ENCODE data around the gene SNX9. TPM values are rescaled to one million over a fixed set of nuclear protein-coding genes. Genes with fewer than 3 reads are reported as not detected.

The SNX9 gene
- total and polyA plus RNA-seq, 2 of the 4 experiments (the other 2 are of a cell fraction), result 35.3 to 41.2 TPM

GRCh38 chr6:157881342-157881741 lies 58.3 kb downstream of the SNX9 start:
- H4K5ac ChIP-seq (ENCODE audit: low read depth, low read length), result no peak overlapping the region
- peaks cover 12% of the 10 kb centered on the region for H3K9me1 ChIP-seq (ENCODE audit: insufficient read depth, low read length)
- no peaks in the 10 kb centered on the region for H3K4me1 ChIP-seq (ENCODE audit: control insufficient read depth, insufficient read depth, low read length)
- H3K23ac ChIP-seq (ENCODE audit: low read depth, low read length), result no peak overlapping the region
- no peaks in the 10 kb centered on the region for H3K27me3 ChIP-seq (ENCODE audit: control insufficient read depth, insufficient read depth, low read length)
- H2BK20ac ChIP-seq (ENCODE audit: low read depth, low read length), result no peak overlapping the region
- DNase-seq (no peak), ATAC-seq (ENCODE audit: low read depth) (no peak)
- H3K79me1 ChIP-seq (ENCODE audit: low read depth in 1 of 2, low read length in 2 of 2), result peaks cover 36 to 62% of the 10 kb centered on the region in 2 experiments
- ChIA-PET POLR2A (ENCODE audit: unreplicated experiment) (no interaction called here), CTCF (no interaction called here)
- H3K9me3 ChIP-seq (ENCODE audit: control insufficient read depth, insufficient read depth, low read length), result no peaks in the 10 kb centered on the region
- H3K9ac ChIP-seq (ENCODE audit: low read depth, low read length), result no peak overlapping the region
- intact Hi-C loops (cut with micrococcal nuclease) (no loop called here), in situ Hi-C loops (cut with MboI; ENCODE audit: low sequenced_read_pairs) (loop anchor here (25.0 kb wide), 1 partner anchor 569 kb away; the partner anchor contains the start of gene TMEM242), dilution Hi-C loops (cut with HindIII; ENCODE audit: low sequenced_read_pairs, unreplicated experiment) (no loop called here)
- no peak overlapping the region for H4K8ac ChIP-seq (ENCODE audit: low read depth in 2 of 2, low read length in 2 of 2)
- H2AFZ ChIP-seq (replicated peaks; ENCODE audit: low read length, poor library complexity), result no peak overlapping the region
- H2AK5ac ChIP-seq (ENCODE audit: low read depth, low read length), result no peak overlapping the region
- H3K14ac ChIP-seq (replicated peaks; ENCODE audit: low read depth, low read length), result no peak overlapping the region
- no peak overlapping the region for H2BK120ac ChIP-seq (ENCODE audit: low read depth, low read length)
- H3K18ac ChIP-seq (ENCODE audit: low read depth, low read length), result no peak overlapping the region
- no peak overlapping the region for H2AK9ac ChIP-seq (replicated peaks; ENCODE audit: low read depth, low read length, poor library complexity)
- H3K36me3 ChIP-seq (ENCODE audit: control insufficient read depth, insufficient read depth, low read length), result peaks cover 32% of the 10 kb centered on the region
- TF ChIP-seq MAFK (IDR thresholded peaks at IDR 0.05; ENCODE audit: low read depth, low read length) (no peak), RAD21 (IDR thresholded peaks at IDR 0.05; ENCODE audit: low read length) (no peak), NFE2L2 (IDR thresholded peaks at IDR 0.05; ENCODE audit: low read depth, low read length) (no peak), ELK1 (IDR thresholded peaks at IDR 0.05; ENCODE audit: borderline replicate concordance, low read depth, low read length) (no peak), RCOR1 (IDR thresholded peaks at IDR 0.05; ENCODE audit: insufficient replicate concordance, low read length) (no peak), MAZ (IDR thresholded peaks at IDR 0.05; ENCODE audit: borderline replicate concordance, low read depth, low read length) (no peak), BHLHE40 (IDR thresholded peaks at IDR 0.05; ENCODE audit: low read depth, low read length) (no peak), CEBPB (IDR thresholded peaks at IDR 0.05; ENCODE audit: low read depth, low read length) (no peak), FOS (IDR thresholded peaks at IDR 0.05; ENCODE audit: low read depth, low read length) (no peak), POLR2A (IDR thresholded peaks at IDR 0.05; ENCODE audit: low read depth, low read length) (no peak), CTCF (conservative IDR thresholded peaks at IDR 0.05; ENCODE audit: low read depth, low read length) (no peak)
- H2BK15ac ChIP-seq (ENCODE audit: low read depth, low read length), result no peak overlapping the region
- H3K56ac ChIP-seq (ENCODE audit: extremely low read depth, insufficient read depth, low read length), result no peak overlapping the region
- no CpG with 5 or more reads among the region's 3 CpGs for WGBS, 2 experiments (ENCODE audit: extremely low coverage in 2 of 2, insufficient read length in 1 of 2)
- H3K4ac ChIP-seq (ENCODE audit: low read depth, low read length), result no peak overlapping the region
- no peak overlapping the region for H4K91ac ChIP-seq (ENCODE audit: insufficient read depth, low read depth, low read length)
- H4K20me1 ChIP-seq (ENCODE audit: insufficient read depth, low read length), result peaks cover 4% of the 10 kb centered on the region
- H3K4me2 ChIP-seq (ENCODE audit: low read depth, low read length), result no peak overlapping the region
- H3K4me3 ChIP-seq (ENCODE audit: insufficient read depth, low read depth, low read length), result no peak overlapping the region
- no TSS peak for BruUV-seq (replicated peaks)
- H3K27ac ChIP-seq (ENCODE audit: insufficient read depth, low read length), result no peak overlapping the region
- no peak overlapping the region for H2BK5ac ChIP-seq (ENCODE audit: low read depth, low read length, poor library complexity, severe bottlenecking)

All from IMR-90 (cell line).